Testis (tissue), 3 donors: ENCODE measurements around the gene KIR2DL1. TPM values are rescaled to one million over a fixed set of nuclear protein-coding genes. Genes with fewer than 3 reads are reported as not detected.

Source experiments
- DNase-seq: peaks from one replicate; pipeline ENCODE4 v3.0.0-alpha.2; 2019
- H3K27ac ChIP-seq, 2 donors: fragments of 200-600 bp; sonication (generic); one replicate each; pipeline ENCODE4 v1.5.1; 2019
- H3K27me3 ChIP-seq: fragments of 200-600 bp; sonication (generic); one replicate; pipeline ENCODE4 v1.5.1; 2019
- H3K36me3 ChIP-seq: fragments of 200-600 bp; sonication (generic); one replicate; pipeline ENCODE4 v1.5.1; 2017; ENCODE audit warnings: low read depth; ENCODE audit errors: missing control alignments
- H3K4me1 ChIP-seq: fragments of 200-600 bp; sonication (generic); one replicate; pipeline ENCODE4 v1.5.1; 2019
- H3K4me3 ChIP-seq, 2 donors: fragments of 200-600 bp; sonication (generic); one replicate each; pipeline ENCODE4 v1.5.1; 2017 to 2019
- H3K9me3 ChIP-seq: fragments of 200-600 bp; sonication (generic); one replicate; pipeline ENCODE4 v1.5.1; 2017
- POLR2A ChIP-seq: fragments of 450-650 bp; IDR thresholded peaks from one replicate; pipeline ENCODE4 v1.6.1; 2017; ENCODE audit warnings: antibody characterized with exemption, mild to moderate bottlenecking, moderate library complexity
- WGBS, 2 donors: methylation state at CpG; one replicate each; pipeline ENCODE4 v1.1.5; 2018; 5-methylcytosine and 5-hydroxymethylcytosine counted together
- intact Hi-C: fragments of 100-400 bp; cut with DNase I; formaldehyde crosslinking; loops from one replicate; pipeline ENCODE4 v1.15.1; 2023; ENCODE audit warnings: low total_unique reads
- polyA plus RNA-seq: library from polyadenylated mRNA; stranded (reverse); fragments of 350-450 nt; fragmentation: Illumina TruSeq; extraction: RNeasy Lipid Tissue Mini Kit (QIAGEN cat#74804); gene quantifications from one replicate; pipeline ENCODE4 v1.2.3, GENCODE V29; 2014; ENCODE audit warnings: low read depth, low replicate concordance; ENCODE audit not compliant: insufficient read depth
- total RNA-seq, 2 donors: library from RNA; depleted of rRNA; stranded (reverse); fragments of >200 nt; gene quantifications; one replicate each; pipeline ENCODE4 v1.2.3, GENCODE V29; 2016
- TF ChIP-seq, protein P1 (sequence below), 3 experiments: fragments of 450-650 bp in 2 of 3; fragments of 200-600 bp in 1 of 3; sonication (generic) in 1 of 3; IDR thresholded peaks; one replicate each; pipeline ENCODE4 v1.5.1; 2016 to 2019; ENCODE audit warnings: antibody characterized with exemption in 3 of 3, mild to moderate bottlenecking in 2 of 3, moderate library complexity in 1 of 3

Gene KIR2DL1
- total and polyA plus RNA-seq, 3 donors from 2014 or later = not detected

DNA sequence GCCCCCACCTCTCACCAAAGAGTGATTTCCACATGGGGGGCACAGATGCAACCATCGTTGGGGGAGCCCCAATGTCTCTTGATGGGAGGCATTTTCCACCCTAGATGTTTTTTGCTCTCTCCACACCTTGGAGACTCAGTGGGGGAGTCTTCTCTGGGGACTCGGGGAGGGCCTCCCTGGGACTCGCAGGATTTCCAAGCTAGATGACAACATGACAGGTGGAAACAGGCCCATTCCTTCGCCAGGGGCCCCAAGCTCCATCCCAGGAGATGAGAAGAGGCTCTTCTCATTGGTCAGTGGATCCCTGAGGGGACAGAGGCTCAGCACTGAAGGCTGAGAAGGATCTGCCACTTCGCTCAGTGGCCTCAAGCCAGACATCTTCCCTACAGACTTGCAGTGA, 21.1 kb downstream of the KIR2DL1 start:
- H3K4me3 ChIP-seq = no peak overlapping the region
- no peaks in the 10 kb centered on the region for H3K4me1 ChIP-seq
- no peaks in the 10 kb centered on the region for H3K9me3 ChIP-seq
- TF ChIP-seq, protein P1, sequence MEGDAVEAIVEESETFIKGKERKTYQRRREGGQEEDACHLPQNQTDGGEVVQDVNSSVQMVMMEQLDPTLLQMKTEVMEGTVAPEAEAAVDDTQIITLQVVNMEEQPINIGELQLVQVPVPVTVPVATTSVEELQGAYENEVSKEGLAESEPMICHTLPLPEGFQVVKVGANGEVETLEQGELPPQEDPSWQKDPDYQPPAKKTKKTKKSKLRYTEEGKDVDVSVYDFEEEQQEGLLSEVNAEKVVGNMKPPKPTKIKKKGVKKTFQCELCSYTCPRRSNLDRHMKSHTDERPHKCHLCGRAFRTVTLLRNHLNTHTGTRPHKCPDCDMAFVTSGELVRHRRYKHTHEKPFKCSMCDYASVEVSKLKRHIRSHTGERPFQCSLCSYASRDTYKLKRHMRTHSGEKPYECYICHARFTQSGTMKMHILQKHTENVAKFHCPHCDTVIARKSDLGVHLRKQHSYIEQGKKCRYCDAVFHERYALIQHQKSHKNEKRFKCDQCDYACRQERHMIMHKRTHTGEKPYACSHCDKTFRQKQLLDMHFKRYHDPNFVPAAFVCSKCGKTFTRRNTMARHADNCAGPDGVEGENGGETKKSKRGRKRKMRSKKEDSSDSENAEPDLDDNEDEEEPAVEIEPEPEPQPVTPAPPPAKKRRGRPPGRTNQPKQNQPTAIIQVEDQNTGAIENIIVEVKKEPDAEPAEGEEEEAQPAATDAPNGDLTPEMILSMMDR (IDR thresholded peaks at IDR 0.05) = no peak
- no peak for TF ChIP-seq POLR2A
- intact Hi-C loops = no loop called here
- H3K27me3 ChIP-seq = no peaks in the 10 kb centered on the region
- no peaks in the 10 kb centered on the region for H3K36me3 ChIP-seq
- 77 to 78% methylated on average over 4 to 5 of the region's 5 CpGs for WGBS, 2 donors
- DNase-seq = no peak
- H3K27ac ChIP-seq = no peak overlapping the region

DNA sequence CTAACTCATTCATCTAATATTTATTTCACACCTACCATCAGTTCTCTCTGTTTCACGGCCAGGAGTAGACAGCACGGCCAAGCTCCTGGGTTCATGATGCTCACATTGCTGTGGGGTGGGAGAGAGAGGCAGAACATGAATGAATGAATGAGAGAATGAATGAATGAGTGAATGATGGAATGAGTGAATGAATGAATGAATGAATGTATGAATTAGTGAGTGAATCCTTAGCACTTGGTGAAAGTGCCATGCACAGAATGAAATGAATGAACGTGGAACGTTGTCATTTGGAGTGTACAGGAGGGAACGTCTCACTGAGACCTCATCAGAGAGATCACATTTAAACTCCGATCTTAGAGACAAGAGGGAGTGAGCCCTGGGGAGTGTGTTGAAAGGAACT, 21.9 kb downstream of the KIR2DL1 start:
- Histone ChIP-seq H3K4me1 (no peaks in the 10 kb centered on the region), H3K27ac (no peak overlapping the region), H3K4me3 (no peak overlapping the region), H3K9me3 (no peaks in the 10 kb centered on the region), H3K36me3 (no peaks in the 10 kb centered on the region), H3K27me3 (no peaks in the 10 kb centered on the region)
- TF ChIP-seq, protein P1 (IDR thresholded peaks at IDR 0.05) = no peak
- no peak for TF ChIP-seq POLR2A
- DNase-seq = no peak
- intact Hi-C loops = no loop called here
- 69 to 76% methylated on average over 6 of the region's 6 CpGs for WGBS, 2 donors

DNA sequence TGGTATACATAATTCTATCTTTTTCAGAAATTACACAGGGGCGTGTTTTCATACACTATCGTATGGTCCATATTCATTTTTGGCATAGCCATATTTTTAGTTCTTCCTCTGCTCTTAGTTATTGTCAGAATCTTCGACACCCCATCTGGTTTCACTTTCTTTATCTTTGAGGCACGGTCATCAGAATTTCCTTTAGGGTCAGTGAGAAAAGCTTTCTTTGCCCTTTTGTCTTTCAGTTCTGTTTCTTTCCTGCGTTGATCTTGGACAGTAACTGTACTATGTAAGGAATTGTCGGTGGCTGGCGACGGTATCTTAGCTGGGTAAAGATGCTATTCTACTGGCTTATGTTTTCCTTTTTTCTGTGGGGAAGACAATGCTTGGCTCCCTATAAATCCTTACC, 23.2 kb downstream of the KIR2DL1 start:
- intact Hi-C loops = no loop called here
- H3K4me3 ChIP-seq = no peak overlapping the region
- no peaks in the 10 kb centered on the region for H3K36me3 ChIP-seq
- DNase-seq = no peak
- H3K27ac ChIP-seq = no peak overlapping the region
- TF ChIP-seq, protein P1 (IDR thresholded peaks at IDR 0.05) = no peak
- TF ChIP-seq POLR2A = no peak
- H3K9me3 ChIP-seq = no peaks in the 10 kb centered on the region
- no peaks in the 10 kb centered on the region for H3K4me1 ChIP-seq
- no peaks in the 10 kb centered on the region for H3K27me3 ChIP-seq
- WGBS, 2 donors = 67 to 70% methylated on average over 8 of the region's 8 CpGs

DNA sequence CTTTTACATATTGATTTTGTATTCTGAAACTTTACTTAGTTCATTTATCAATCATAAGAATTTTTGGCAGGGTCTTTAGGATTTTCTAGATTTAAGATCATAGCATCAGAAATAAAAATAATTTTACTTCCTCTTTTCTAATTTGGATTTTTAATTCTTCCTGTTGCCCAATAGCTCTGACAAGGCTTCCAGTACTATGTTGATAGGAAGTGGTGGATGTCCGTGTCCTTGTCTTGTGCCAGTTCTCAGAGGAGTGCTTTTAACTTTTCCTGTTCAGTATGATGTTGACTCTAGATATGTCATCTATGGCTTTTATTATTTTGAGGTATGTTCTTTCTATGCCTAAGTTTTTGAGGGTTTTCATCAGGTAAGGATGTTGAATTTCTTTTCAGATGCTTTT, 26.2 kb downstream of the KIR2DL1 start:
- 50 to 52% methylated on average over 1 of the region's 1 CpG for WGBS, 2 donors
- no peak overlapping the region for H3K4me3 ChIP-seq
- H3K9me3 ChIP-seq = no peaks in the 10 kb centered on the region
- no peaks in the 10 kb centered on the region for H3K4me1 ChIP-seq
- H3K27ac ChIP-seq = no peak overlapping the region
- TF ChIP-seq, protein P1 (IDR thresholded peaks at IDR 0.05) = no peak
- TF ChIP-seq POLR2A = no peak
- no peaks in the 10 kb centered on the region for H3K27me3 ChIP-seq
- intact Hi-C loops = no loop called here
- H3K36me3 ChIP-seq = no peaks in the 10 kb centered on the region
- DNase-seq = no peak

DNA sequence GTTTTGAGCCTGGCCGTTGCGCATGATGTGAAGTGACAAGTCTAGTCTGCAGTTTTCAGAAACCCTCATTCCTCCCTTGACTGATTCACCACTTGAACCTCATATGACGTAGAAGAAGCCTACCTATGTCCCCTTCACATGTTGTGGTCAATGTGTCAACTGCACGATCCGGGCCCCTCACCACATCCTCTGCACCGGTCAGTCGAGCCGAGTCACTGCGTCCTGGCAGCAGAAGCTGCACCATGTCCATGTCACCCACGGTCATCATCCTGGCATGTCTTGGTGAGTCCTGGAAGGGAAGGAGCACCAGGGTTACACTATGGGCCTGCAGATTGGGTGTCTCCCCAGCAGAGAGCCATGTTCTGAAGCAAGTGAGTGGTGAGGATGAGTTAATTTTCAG, 33.8 kb downstream of the KIR2DL1 start, which contains the start of gene KIR2DL4:
Gene KIR2DL4, plus strand, starts transcription at position 201 of the 400 bp plus-strand sequence. Its CDS starts 42 bp downstream, at position 243.
- TF ChIP-seq POLR2A = no peak
- TF ChIP-seq, protein P1 (IDR thresholded peaks at IDR 0.05) = no peak
- 88 to 90% methylated on average over 9 to 10 of the region's 10 CpGs for WGBS, 2 donors
- DNase-seq = no peak

More for the DNA sequence above, 33.8 kb downstream of the KIR2DL1 start, which contains the start of gene KIR2DL4:
- Histone ChIP-seq H3K9me3 (no peaks in the 10 kb centered on the region), H3K4me3 (no peak within 1 kb of the TSS), H3K4me1 (no peaks in the 10 kb centered on the region), H3K27ac (no peak within 1 kb of the TSS), H3K36me3 (no peaks in the 10 kb centered on the region), H3K27me3 (no peaks in the 10 kb centered on the region)
- intact Hi-C loops = no loop called here
